IPS DF 4.7 (cell line): ENCODE measurements around the gene TNN.
A peak's percentile ranks its signal among the peaks of the same experiment; 100 is the strongest.
"Not testable (repeated sequence)": the region's sequence is repeated elsewhere in the genome, so short reads cannot be mapped to it uniquely, and the experiment has no call there.

Source experiments
- DNase-seq: peaks from one replicate; pipeline ENCODE4 v3.0.0-alpha.2; 2013; ENCODE audit warnings: low spot score; ENCODE audit errors: extremely low read depth

TNN gene

GRCh38 chr1:175067362-175068106, at the start of gene TNN:
Gene TNN, plus strand, starts transcription at chr1:175067833. Its CDS starts 9,586 bp downstream, at chr1:175077419.
- DNase-seq, result no peak

GRCh38 chr1:175019524-175019923, 48.1 kb upstream of the TNN start:
- DNase-seq, result no peak

- DNase-seq, result peak; percentile 100
These were observed 44.4 kb upstream of the TNN start, which contains the start of gene MRPS14 for GRCh38 chr1:175023043-175023921. Gene MRPS14, minus strand, starts transcription at chr1:175023425. Its CDS starts 17 bp downstream, at chr1:175023408.

- DNase-seq, result not testable (repeated sequence)
These were observed 43.8 kb upstream of the TNN start for GRCh38 chr1:175023922-175024242.

- DNase-seq, result no peak
These were observed 42.9 kb upstream of the TNN start for GRCh38 chr1:175024773-175025172.

- DNase-seq, result no peak
These were observed 33.7 kb upstream of the TNN start for GRCh38 chr1:175033953-175034352.

- no peak for DNase-seq
These were observed 32.9 kb upstream of the TNN start for GRCh38 chr1:175034775-175035174.

GRCh38 chr1:175035865-175036264, 31.8 kb upstream of the TNN start:
- DNase-seq, result no peak

GRCh38 chr1:175036476-175036875, 31.2 kb upstream of the TNN start:
- DNase-seq, result no peak

- no peak for DNase-seq
These were observed 30.2 kb upstream of the TNN start for GRCh38 chr1:175037416-175037815.

- DNase-seq, result no peak
These were observed 27.2 kb upstream of the TNN start for GRCh38 chr1:175040324-175040879.

GRCh38 chr1:175042650-175043049, 25.0 kb upstream of the TNN start:
- DNase-seq, result no peak

- no peak for DNase-seq
These were observed 23.8 kb upstream of the TNN start for GRCh38 chr1:175043824-175044223.

- not testable (repeated sequence) for DNase-seq
These were observed 23.0 kb upstream of the TNN start for GRCh38 chr1:175044591-175044990.

- no peak for DNase-seq
These were observed 22.5 kb upstream of the TNN start for GRCh38 chr1:175045097-175045496.

- no peak for DNase-seq
These were observed 22.1 kb upstream of the TNN start for GRCh38 chr1:175045519-175045918.

- no peak for DNase-seq
These were observed 16.6 kb upstream of the TNN start for GRCh38 chr1:175050992-175051391.

- no peak for DNase-seq
These were observed 12.9 kb upstream of the TNN start for GRCh38 chr1:175054736-175055135.

GRCh38 chr1:175062339-175062738, 5.3 kb upstream of the TNN start:
- no peak for DNase-seq

- no peak for DNase-seq
These were observed 4.8 kb upstream of the TNN start for GRCh38 chr1:175062858-175063257.

- no peak for DNase-seq
These were observed 3.2 kb downstream of the TNN start for GRCh38 chr1:175070818-175071217.

GRCh38 chr1:175071276-175071943, 3.8 kb downstream of the TNN start:
- DNase-seq, result no peak
